Parathyroid adenoma (tissue), 2 donors: ENCODE results near the gene EID1.
"Not testable (repeated sequence)": the region's sequence is repeated elsewhere in the genome, so short reads cannot be mapped to it uniquely, and the experiment has no call there.

ENCODE experiments used
- H2AFZ ChIP-seq: fragments of 300-600 bp; sonication (generic); one replicate; pipeline ENCODE4 v1.7.0; 2017; ENCODE audit warnings: antibody characterized with exemption, mild to moderate bottlenecking
- H3K27ac ChIP-seq: fragments of 300-600 bp; sonication (generic); one replicate; pipeline ENCODE4 v1.7.0; 2017
- H3K27me3 ChIP-seq: fragments of 300-600 bp; sonication (generic); one replicate; pipeline ENCODE4 v1.7.0; 2017; ENCODE audit warnings: low read length; ENCODE audit not compliant: control insufficient read depth, insufficient read depth
- H3K36me3 ChIP-seq: fragments of 300-600 bp; sonication (generic); one replicate; pipeline ENCODE4 v1.7.0; 2017; ENCODE audit warnings: low read length; ENCODE audit not compliant: control insufficient read depth, insufficient read depth
- H3K4me1 ChIP-seq: fragments of 300-600 bp; sonication (generic); one replicate; pipeline ENCODE4 v1.7.0; 2017; ENCODE audit warnings: control low read depth
- H3K4me2 ChIP-seq: fragments of 300-600 bp; sonication (generic); one replicate; pipeline ENCODE4 v1.7.0; 2017; ENCODE audit warnings: low read length
- H3K4me3 ChIP-seq: fragments of 300-600 bp; sonication (generic); one replicate; pipeline ENCODE4 v1.7.0; 2017; ENCODE audit warnings: low read depth, low read length
- H3K79me2 ChIP-seq: fragments of 300-600 bp; sonication (generic); one replicate; pipeline ENCODE4 v1.7.0; 2017; ENCODE audit warnings: control low read depth
- H3K9ac ChIP-seq: fragments of 300-600 bp; sonication (generic); one replicate; pipeline ENCODE4 v1.7.0; 2017; ENCODE audit warnings: mild to moderate bottlenecking
- H3K9me3 ChIP-seq: fragments of 300-600 bp; sonication (generic); one replicate; pipeline ENCODE4 v1.7.0; 2017; ENCODE audit warnings: low read length; ENCODE audit not compliant: control insufficient read depth
- TF ChIP-seq, protein P1 (sequence below): fragments of 300-600 bp; sonication (generic); IDR thresholded peaks from one replicate; pipeline ENCODE4 v1.7.0; 2017; ENCODE audit warnings: antibody characterized with exemption, mild to moderate bottlenecking
- donor health status: primary hyperparathyroidism.

The EID1 gene

DNA sequence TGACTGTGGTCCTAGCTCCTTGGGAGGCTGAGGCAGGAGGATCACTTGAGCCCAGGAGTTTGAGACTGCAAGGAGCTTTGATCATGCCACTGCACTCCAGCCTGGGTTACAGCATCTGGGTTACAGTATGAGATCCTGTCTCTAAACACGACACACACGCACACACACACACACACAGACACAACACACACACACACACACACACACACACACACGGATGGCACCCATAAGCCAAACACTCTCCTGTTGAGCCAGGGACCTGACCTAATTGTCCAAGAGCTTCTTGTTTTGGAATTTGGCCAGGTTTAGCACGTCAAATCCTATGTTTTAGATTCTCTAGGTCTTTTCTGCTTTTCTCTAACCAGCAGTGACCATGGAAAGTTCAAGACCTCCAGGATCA, 26.8 kb downstream of the EID1 start:
- Histone ChIP-seq H3K9me3 (no peaks in the 10 kb centered on the region), H3K4me2 (no peak overlapping the region), H2AFZ (no peak overlapping the region), H3K27ac (no peak overlapping the region), H3K79me2 (no peaks in the 10 kb centered on the region), H3K36me3 (no peaks in the 10 kb centered on the region), H3K27me3 (no peaks in the 10 kb centered on the region), H3K9ac (no peak overlapping the region), H3K4me1 (no peaks in the 10 kb centered on the region), H3K4me3 (no peak overlapping the region)
- TF ChIP-seq, protein P1, sequence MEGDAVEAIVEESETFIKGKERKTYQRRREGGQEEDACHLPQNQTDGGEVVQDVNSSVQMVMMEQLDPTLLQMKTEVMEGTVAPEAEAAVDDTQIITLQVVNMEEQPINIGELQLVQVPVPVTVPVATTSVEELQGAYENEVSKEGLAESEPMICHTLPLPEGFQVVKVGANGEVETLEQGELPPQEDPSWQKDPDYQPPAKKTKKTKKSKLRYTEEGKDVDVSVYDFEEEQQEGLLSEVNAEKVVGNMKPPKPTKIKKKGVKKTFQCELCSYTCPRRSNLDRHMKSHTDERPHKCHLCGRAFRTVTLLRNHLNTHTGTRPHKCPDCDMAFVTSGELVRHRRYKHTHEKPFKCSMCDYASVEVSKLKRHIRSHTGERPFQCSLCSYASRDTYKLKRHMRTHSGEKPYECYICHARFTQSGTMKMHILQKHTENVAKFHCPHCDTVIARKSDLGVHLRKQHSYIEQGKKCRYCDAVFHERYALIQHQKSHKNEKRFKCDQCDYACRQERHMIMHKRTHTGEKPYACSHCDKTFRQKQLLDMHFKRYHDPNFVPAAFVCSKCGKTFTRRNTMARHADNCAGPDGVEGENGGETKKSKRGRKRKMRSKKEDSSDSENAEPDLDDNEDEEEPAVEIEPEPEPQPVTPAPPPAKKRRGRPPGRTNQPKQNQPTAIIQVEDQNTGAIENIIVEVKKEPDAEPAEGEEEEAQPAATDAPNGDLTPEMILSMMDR: no peak

DNA sequence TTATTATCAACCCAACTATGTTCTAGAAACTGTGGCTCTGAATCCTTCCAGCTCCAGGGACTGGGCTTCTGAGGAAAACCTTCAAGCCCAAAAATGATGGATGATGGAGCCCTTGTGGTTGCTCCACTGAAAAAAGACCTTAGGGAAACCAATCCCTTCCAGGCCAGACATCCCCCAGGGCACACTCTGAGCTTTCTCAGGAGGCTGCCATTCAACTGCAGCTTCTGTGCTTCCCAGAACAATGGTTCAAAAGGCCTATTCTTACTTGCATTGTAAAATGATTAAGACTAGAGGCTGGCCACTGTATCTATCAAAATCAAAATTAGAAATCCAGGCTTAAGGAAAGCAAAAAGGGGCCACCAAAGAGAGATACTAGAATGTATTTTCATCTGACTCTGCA, 27.3 kb downstream of the EID1 start:
- Histone ChIP-seq H3K27ac (no peak overlapping the region), H3K4me1 (no peaks in the 10 kb centered on the region), H3K4me2 (no peak overlapping the region), H3K79me2 (no peaks in the 10 kb centered on the region), H3K9ac (no peak overlapping the region), H3K9me3 (no peaks in the 10 kb centered on the region), H3K36me3 (no peaks in the 10 kb centered on the region), H3K4me3 (no peak overlapping the region), H3K27me3 (no peaks in the 10 kb centered on the region), H2AFZ (no peak overlapping the region)
- TF ChIP-seq, protein P1: no peak

DNA sequence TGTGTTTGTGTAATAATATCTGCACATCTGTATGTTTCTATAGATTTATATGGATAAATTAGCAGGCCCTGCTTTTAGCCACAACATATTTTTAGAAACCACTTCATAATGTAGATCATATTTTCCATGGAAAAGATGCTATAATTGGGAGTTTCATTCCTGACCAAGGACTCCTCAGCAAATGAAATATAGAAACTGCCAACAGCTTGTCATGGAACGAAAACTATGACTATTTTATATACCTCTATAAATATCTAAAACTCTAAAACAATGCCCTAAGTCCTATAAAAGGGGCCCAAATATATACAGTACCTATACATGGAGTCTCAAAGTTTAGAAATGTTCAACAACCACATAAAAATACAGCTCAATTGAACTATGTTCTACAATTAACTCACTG, 27.9 kb downstream of the EID1 start:
- no peak overlapping the region for H3K4me2 ChIP-seq
- H3K9me3 ChIP-seq: no peaks in the 10 kb centered on the region
- H2AFZ ChIP-seq: no peak overlapping the region
- H3K27ac ChIP-seq: no peak overlapping the region
- no peaks in the 10 kb centered on the region for H3K36me3 ChIP-seq
- no peaks in the 10 kb centered on the region for H3K79me2 ChIP-seq
- TF ChIP-seq, protein P1: no peak
- no peak overlapping the region for H3K9ac ChIP-seq
- no peaks in the 10 kb centered on the region for H3K4me1 ChIP-seq
- no peak overlapping the region for H3K4me3 ChIP-seq
- no peaks in the 10 kb centered on the region for H3K27me3 ChIP-seq

DNA sequence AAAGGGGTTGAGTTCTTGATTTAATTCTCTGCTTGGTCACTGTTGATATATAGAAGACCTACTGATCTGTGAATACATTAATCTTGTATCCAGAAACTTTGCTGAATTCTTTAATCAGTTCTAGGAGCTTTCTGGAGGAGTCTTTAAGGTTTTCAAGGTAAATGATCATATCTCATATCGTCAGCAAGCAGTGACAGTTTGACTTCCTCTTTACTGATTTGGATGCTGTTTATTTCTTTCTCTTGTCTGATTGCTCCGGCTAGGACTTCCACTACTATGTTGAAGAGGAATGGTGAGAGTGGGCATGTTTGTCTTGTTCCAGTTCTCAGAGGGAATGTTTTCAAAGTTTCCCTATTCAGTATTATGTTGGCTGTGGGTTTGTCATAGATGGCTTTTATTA, 31.4 kb downstream of the EID1 start:
- H2AFZ ChIP-seq, H3K9me3 ChIP-seq, H3K27me3 ChIP-seq, H3K79me2 ChIP-seq, H3K4me3 ChIP-seq, H3K4me1 ChIP-seq, H3K36me3 ChIP-seq, H3K27ac ChIP-seq, H3K9ac ChIP-seq, H3K4me2 ChIP-seq: not testable (repeated sequence)

DNA sequence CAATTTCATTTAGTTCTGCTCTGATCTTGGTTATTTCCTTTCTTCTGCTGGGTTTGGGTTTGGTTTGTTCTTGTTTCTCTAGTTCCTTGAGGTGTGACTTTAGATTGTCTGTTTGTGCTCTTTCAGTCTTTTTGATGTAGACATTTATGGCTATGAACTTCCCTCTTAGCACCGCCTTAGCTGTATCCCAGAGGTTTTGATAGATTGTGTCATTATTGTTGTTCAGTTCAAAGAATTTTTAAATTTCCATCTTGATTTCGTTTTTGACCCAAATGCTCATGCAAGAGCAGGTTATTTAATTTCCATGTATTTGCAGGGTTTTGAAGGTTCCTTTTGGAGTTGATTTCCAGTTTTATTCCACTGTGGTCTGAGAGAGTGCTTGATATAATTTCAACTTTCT, 32.6 kb downstream of the EID1 start:
- H3K9ac ChIP-seq, H3K27me3 ChIP-seq, H3K4me2 ChIP-seq, H3K79me2 ChIP-seq, H3K4me1 ChIP-seq, H3K27ac ChIP-seq, H3K36me3 ChIP-seq, H3K4me3 ChIP-seq, H2AFZ ChIP-seq, H3K9me3 ChIP-seq: not testable (repeated sequence)

DNA sequence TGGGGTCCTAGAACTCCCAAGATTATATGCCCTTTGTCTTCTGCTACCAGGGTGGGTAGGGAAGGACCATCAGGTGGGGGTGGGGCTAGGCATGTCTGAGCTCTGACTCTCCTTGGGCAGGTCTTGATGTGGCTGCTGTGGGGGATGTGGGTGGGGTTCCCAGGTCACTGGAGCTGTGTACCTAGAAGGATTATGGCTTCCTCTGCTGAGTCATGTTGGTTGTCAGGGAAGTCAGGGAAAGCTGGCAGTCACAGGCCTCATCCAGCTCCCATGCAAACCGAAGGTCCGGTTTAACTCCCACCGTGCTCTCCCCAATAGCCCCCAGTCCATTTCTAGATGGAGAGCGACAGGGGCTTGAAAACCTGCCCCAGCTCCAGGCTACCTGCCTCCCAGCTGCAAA, 35.2 kb downstream of the EID1 start:
- Histone ChIP-seq H3K9ac (no peak overlapping the region), H3K27ac (no peak overlapping the region), H3K4me2 (no peak overlapping the region), H3K9me3 (no peaks in the 10 kb centered on the region), H2AFZ (no peak overlapping the region), H3K79me2 (no peaks in the 10 kb centered on the region), H3K4me1 (no peaks in the 10 kb centered on the region), H3K27me3 (no peaks in the 10 kb centered on the region), H3K4me3 (no peak overlapping the region), H3K36me3 (no peaks in the 10 kb centered on the region)
- TF ChIP-seq, protein P1: no peak
